A549 (cell line): Measurements from ENCODE around the gene B3GALT2. TPM values are rescaled to one million over a fixed set of nuclear protein-coding genes. Genes with fewer than 3 reads are reported as not detected.

ENCODE experiments used
- ATAC-seq, 2 experiments: fragments of 200-7000 bp in 1 of 2; fragments of >200 bp in 1 of 2; cut with Nextera tagmentation in 1 of 2; cut with Tn5 transposase in 1 of 2; 3 replicates each; pipeline versions ENCODE4 v1.8.0 to v1.9.1; 2018 to 2020; ENCODE audit warnings: mild to moderate bottlenecking in 1 of 2, moderate library complexity in 1 of 2
- CTCF ChIA-PET: fragments of 300-600 bp; sonication (Branson Sonifier 250); formaldehyde crosslinking; extraction: SDS; loops from one replicate; lab custom pipeline; 2021; ENCODE audit warnings: antibody characterized with exemption, inconsistent platforms; lab: Yijun Ruan, JAX
- POLR2A ChIA-PET: fragments of 350-600 bp; formaldehyde crosslinking; extraction: SDS; loops from one replicate; lab custom pipeline; 2021; ENCODE audit warnings: antibody characterized with exemption, inconsistent platforms; lab: Yijun Ruan, JAX
- DNase-seq, 2 experiments: peaks; one replicate each; pipeline versions ENCODE4 v3.0.0 to v3.0.0-alpha.2; 2011 to 2016; ENCODE audit warnings: low read depth in 1 of 2, low spot score in 1 of 2
- FAIRE-seq: peaks from 2 replicates; lab custom pipeline; 2011; peaks lifted over from hg19 to GRCh38; lab: Jason Lieb, UNC
- H3K27ac ChIP-seq, 2 experiments: fragments of >200 bp; sonication (Bioruptor Twin); formaldehyde crosslinking; 3 replicates each; pipeline ENCODE4 v1.5.1; 2016 to 2017
- H3K4me1 ChIP-seq: fragments of >200 bp; sonication (Bioruptor Twin); formaldehyde crosslinking; 3 replicates; pipeline ENCODE4 v1.6.1; 2016
- H3K4me2 ChIP-seq: fragments of >200 bp; sonication (Bioruptor Twin); formaldehyde crosslinking; 3 replicates; pipeline ENCODE4 v1.6.1; 2016
- H3K4me3 ChIP-seq: fragments of >200 bp; sonication (Bioruptor Twin); formaldehyde crosslinking; 3 replicates; pipeline ENCODE4 v1.5.1; 2016
- H3K9me3 ChIP-seq: fragments of >200 bp; sonication (Bioruptor Twin); formaldehyde crosslinking; 3 replicates; pipeline ENCODE4 v1.6.1; 2016
- ATOH8 ChIP-seq: fragments of 250-450 bp; sonication (Bioruptor Pico); IDR thresholded peaks from 2 replicates; pipeline ENCODE4 v1.5.0; 2020; ENCODE audit warnings: low read depth, mild to moderate bottlenecking, moderate library complexity
- BCL3 ChIP-seq: fragments of >200 bp; sonication (Bioruptor Twin); formaldehyde crosslinking; IDR thresholded peaks from 3 replicates; pipeline ENCODE4 v1.6.1; 2016
- CBX2 ChIP-seq: fragments of 200-600 bp; sonication (generic); IDR thresholded peaks from 2 replicates; pipeline ENCODE4 v1.6.1; 2016; ENCODE audit warnings: low read depth, mild to moderate bottlenecking, borderline replicate concordance
- CBX8 ChIP-seq: fragments of 200-600 bp; sonication (generic); IDR thresholded peaks from 2 replicates; pipeline ENCODE4 v1.6.1; 2016
- CHD2 ChIP-seq: fragments of 150-350 bp; IDR thresholded peaks from 2 replicates; pipeline ENCODE4 v1.6.1; 2014; ENCODE audit warnings: low read length; ENCODE audit not compliant: partially characterized antibody
- CHD4 ChIP-seq: fragments of 200-600 bp; sonication (generic); IDR thresholded peaks from 2 replicates; pipeline ENCODE4 v1.6.1; 2016; ENCODE audit warnings: antibody characterized with exemption, mild to moderate bottlenecking, borderline replicate concordance
- CTCF ChIP-seq: fragments of >200 bp; sonication (Bioruptor Twin); formaldehyde crosslinking; IDR thresholded peaks from 3 replicates; pipeline ENCODE4 v1.5.1; 2016
- EHMT2 ChIP-seq: fragments of 200-600 bp; sonication (generic); IDR thresholded peaks from 2 replicates; pipeline ENCODE4 v1.6.1; 2016; ENCODE audit warnings: antibody characterized with exemption, low read depth, mild to moderate bottlenecking, moderate library complexity
- ELK1 ChIP-seq: fragments of 150-350 bp; IDR thresholded peaks from 2 replicates; pipeline ENCODE4 v1.6.1; 2014; ENCODE audit warnings: low read depth, mild to moderate bottlenecking, low read length
- ESRRA ChIP-seq: fragments of 150-350 bp; IDR thresholded peaks from 2 replicates; pipeline ENCODE4 v1.6.1; 2014; ENCODE audit warnings: mild to moderate bottlenecking, low read length, borderline replicate concordance
- FOSB ChIP-seq: fragments of 250-450 bp; sonication (Bioruptor Pico); IDR thresholded peaks from 2 replicates; pipeline ENCODE4 v1.5.0; 2020; ENCODE audit warnings: mild to moderate bottlenecking, moderate library complexity
- FOXS1 ChIP-seq: fragments of 250-450 bp; sonication (Bioruptor Pico); IDR thresholded peaks from 2 replicates; pipeline ENCODE4 v1.5.0; 2020; ENCODE audit warnings: mild to moderate bottlenecking, moderate library complexity
- HDAC2 ChIP-seq: fragments of 200-600 bp; sonication (generic); IDR thresholded peaks from 2 replicates; pipeline ENCODE4 v1.6.1; 2016
- HMGXB4 ChIP-seq: fragments of 250-450 bp; sonication (Bioruptor Pico); IDR thresholded peaks from 2 replicates; pipeline ENCODE4 v1.5.0; 2021; ENCODE audit warnings: mild to moderate bottlenecking, moderate library complexity, borderline replicate concordance
- HOXB5 ChIP-seq: fragments of 250-450 bp; sonication (Bioruptor Pico); IDR thresholded peaks from 2 replicates; pipeline ENCODE4 v1.5.0; 2020; ENCODE audit warnings: mild to moderate bottlenecking, moderate library complexity
- JUN ChIP-seq, 2 experiments: fragments of >200 bp; sonication (Bioruptor Twin); formaldehyde crosslinking; IDR thresholded peaks; 2 replicates in 1 of 2; 3 replicates in 1 of 2; pipeline ENCODE4 v1.6.1; 2016 to 2017
- JUNB ChIP-seq: fragments of >200 bp; sonication (Bioruptor Twin); formaldehyde crosslinking; IDR thresholded peaks from 2 replicates; pipeline ENCODE4 v1.6.1; 2016
- MAFK ChIP-seq: fragments of 450-650 bp; IDR thresholded peaks from 2 replicates; pipeline ENCODE4 v1.6.1; 2014; ENCODE audit not compliant: partially characterized antibody
- MAX ChIP-seq: IDR thresholded peaks from 2 replicates; pipeline ENCODE4 v1.6.1; 2012
- MYC ChIP-seq: IDR thresholded peaks from 2 replicates; pipeline ENCODE4 v1.6.1; 2012; ENCODE audit warnings: mild to moderate bottlenecking, inconsistent platforms, low read length, improper control_type of control experiment, borderline replicate concordance
- NR3C1 ChIP-seq: fragments of >200 bp; sonication (Bioruptor Twin); formaldehyde crosslinking; IDR thresholded peaks from 3 replicates; pipeline ENCODE4 v1.6.1; 2017
- PBX3 ChIP-seq: IDR thresholded peaks from 2 replicates; pipeline ENCODE4 v1.6.1; 2012
- PHF8 ChIP-seq: fragments of 200-600 bp; sonication (generic); IDR thresholded peaks from 2 replicates; pipeline ENCODE4 v1.6.1; 2016; ENCODE audit warnings: low read depth, mild to moderate bottlenecking, antibody characterized with exemption, moderate library complexity, borderline replicate concordance
- POLR2A ChIP-seq: IDR thresholded peaks from 2 replicates; pipeline ENCODE4 v1.6.1; 2012; ENCODE audit warnings: mild to moderate bottlenecking, low read length
- RCOR1 ChIP-seq: fragments of 150-350 bp; IDR thresholded peaks from 2 replicates; pipeline ENCODE4 v1.6.1; 2014; ENCODE audit warnings: antibody characterized with exemption, low read length, low read depth
- USF2 ChIP-seq: fragments of 450-650 bp; IDR thresholded peaks from 2 replicates; pipeline ENCODE4 v1.6.1; 2014; ENCODE audit warnings: antibody characterized with exemption
- ZSCAN20 ChIP-seq: fragments of 250-450 bp; sonication (Bioruptor Pico); IDR thresholded peaks from 2 replicates; pipeline ENCODE4 v1.8.0; 2022; ENCODE audit warnings: mild to moderate bottlenecking, moderate library complexity
- WGBS: methylation state at CpG from one replicate; pipeline ENCODE4 v1.1.6; 2017; ENCODE audit errors: missing lambda C conversion rate; 5-methylcytosine and 5-hydroxymethylcytosine counted together
- polyA minus RNA-seq: library from RNA; depleted of rRNA, polyadenylated mRNA; stranded (reverse); fragments of >200 nt; gene quantifications from 2 replicates; pipeline ENCODE4 v1.2.3, GENCODE V29; 2011; rRNA and poly(A)+ RNA removed
- polyA plus RNA-seq, 4 experiments: library from polyadenylated mRNA; depleted of rRNA in 3 of 4; stranded (reverse); fragments of >200 nt; fragmentation: RNase III in 1 of 4; extraction: RNeasy Plus Mini Kit Qiagen cat#74134 plus additional on column Dnase treatment in 1 of 4; gene quantifications; 2 replicates in 3 of 4; 3 replicates in 1 of 4; pipeline ENCODE4 v1.2.3, GENCODE V29; 2011 to 2017

The B3GALT2 gene
- polyA plus RNA-seq (2011; rRNA removed) (not detected in 2 replicates), polyA plus RNA-seq (2017; fragmentation: RNase III; extraction: RNeasy Plus Mini Kit Qiagen cat#74134 plus additional on column Dnase treatment) (not detected in 3 replicates), polyA minus RNA-seq (0.10 TPM in 1 of 2 replicates, not detected in the other)
- polyA plus RNA-seq (2012; cell fraction: cytosol; rRNA removed): not detected in 2 replicates
- not detected in 2 replicates for polyA plus RNA-seq (2012; cell fraction: nucleus; rRNA removed)

- ATAC-seq: peak; percentile 55 to 78; a peak in 5 of 6 replicates
- Histone ChIP-seq H3K4me2 (peak within 1 kb of the TSS; percentile 61), H3K4me1 (peaks cover 43% of the 10 kb centered on the region; the same call in 2 of the 3 replicates), H3K27ac (0 out of 6 replicates have a peak within 1 kb of the TSS, but pooled peaks of 1 of the 2 experiments have one; percentile 44), H3K4me3 (no peak within 1 kb of the TSS), H3K9me3 (no peaks in the 10 kb centered on the region)
- no peak for TF ChIP-seq FOSB (CRISPR knock-in tag)
- no peak for TF ChIP-seq CTCF
- no peak for TF ChIP-seq CHD2
- no peak for TF ChIP-seq USF2
- TF ChIP-seq BCL3: no peak
- TF ChIP-seq NR3C1: no peak
- TF ChIP-seq ELK1: no peak
- TF ChIP-seq RCOR1: no peak
- no peak for DNase-seq
- CTCF ChIA-PET: interaction anchor here (0.8 kb wide), 1 partner anchor 9 kb away, joined by 3 read pairs; no protein-coding TSS in a partner anchor
- 41% methylated on average over 13 of the region's 13 CpGs for WGBS
- POLR2A ChIA-PET: no interaction called here
- FAIRE-seq: no peak
Measured at GRCh38 chr1:193185901-193186731, at the start of gene B3GALT2. Gene B3GALT2 (minus strand): TSS chr1:193186613. CDS start chr1:193181562, 5,051 bp downstream.

- Histone ChIP-seq H3K4me2 (no peak overlapping the region), H3K4me3 (no peak overlapping the region), H3K27ac (no peak overlapping the region), H3K4me1 (no peaks in the 10 kb centered on the region), H3K9me3 (no peaks in the 10 kb centered on the region)
- no peak for DNase-seq
- FAIRE-seq: no peak
- ChIA-PET POLR2A (no interaction called here), CTCF (no interaction called here)
- 92% methylated on average over 1 of the region's 1 CpG for WGBS
- TF ChIP-seq RCOR1 (no peak), ATOH8 (CRISPR knock-in tag) (no peak), JUN (IDR thresholded peaks at IDR 0.05) (no peak), PHF8 (no peak), CBX2 (no peak), HMGXB4 (CRISPR knock-in tag) (no peak), JUNB (no peak), POLR2A (no peak), ZSCAN20 (CRISPR knock-in tag) (no peak), HOXB5 (CRISPR knock-in tag) (no peak), MYC (no peak), FOXS1 (CRISPR knock-in tag) (no peak), CBX8 (no peak), CHD4 (no peak), EHMT2 (no peak), HDAC2 (no peak), PBX3 (no peak), MAX (no peak), ESRRA (no peak), MAFK (no peak)
- ATAC-seq: no peak
Measured at GRCh38 chr1:193234530-193234929, 48.1 kb upstream of the B3GALT2 start.
